Endothelial cell of umbilical vein (primary cell): ENCODE results near the gene PKHD1. TPM values are rescaled to one million over a fixed set of nuclear protein-coding genes. Genes with fewer than 3 reads are reported as not detected.

Source experiments
- BruUV-seq: library from RNA; stranded (reverse); fragments of 400-500 nt; replicated peaks from 2 replicates; lab custom pipeline; 2021; lab: Mats Ljungman, UMichigan
- CTCF ChIA-PET: fragments of 300-600, 350-600 bp; sonication (Branson Sonifier 250); formaldehyde crosslinking; loops from one replicate; lab custom pipeline; 2021; ENCODE audit warnings: antibody characterized with exemption, inconsistent platforms; lab: Charles Lee
- POLR2A ChIA-PET: fragments of 300-600, 350-600 bp; sonication (Branson Sonifier 250); formaldehyde crosslinking; loops from one replicate; lab custom pipeline; 2021; ENCODE audit warnings: antibody characterized with exemption, inconsistent platforms; lab: Charles Lee
- DNase-seq: peaks from one replicate; pipeline ENCODE4 v3.0.0-alpha.2; 2011; ENCODE audit warnings: low read depth, low spot score
- FAIRE-seq: peaks from 2 replicates; lab custom pipeline; 2011; peaks lifted over from hg19 to GRCh38; lab: Jason Lieb, UNC
- H2AFZ ChIP-seq: 2 replicates; pipeline ENCODE4 v1.6.0; 2012; ENCODE audit warnings: low read depth, low read length, control low read depth, inconsistent platforms
- H3K27ac ChIP-seq: 2 replicates; pipeline ENCODE4 v1.5.1; 2011; ENCODE audit warnings: low read depth, mild to moderate bottlenecking, control low read depth, low read length, moderate library complexity; ENCODE audit not compliant: insufficient read depth
- H3K27me3 ChIP-seq, 2 experiments: 2 replicates each; pipeline versions ENCODE4 v1.6.0 to v1.6.1; 2011; ENCODE audit warnings: low read length in 2 of 2, mixed read lengths in 1 of 2; ENCODE audit not compliant: control insufficient read depth in 2 of 2, insufficient read depth in 2 of 2
- H3K36me3 ChIP-seq, 2 experiments: 2 replicates in 1 of 2; 3 replicates in 1 of 2; pipeline ENCODE4 v1.5.1; 2011; ENCODE audit warnings: low read length in 2 of 2, mild to moderate bottlenecking in 1 of 2, moderate library complexity in 1 of 2; ENCODE audit not compliant: control insufficient read depth in 2 of 2, insufficient read depth in 2 of 2; ENCODE audit errors: extremely low read depth in 1 of 2
- H3K4me1 ChIP-seq: 3 replicates; pipeline ENCODE4 v1.5.1; 2011; ENCODE audit warnings: mild to moderate bottlenecking, low read length; ENCODE audit not compliant: control insufficient read depth, insufficient read depth; ENCODE audit errors: extremely low read depth
- H3K4me2 ChIP-seq: 2 replicates; pipeline ENCODE4 v1.6.1; 2011; ENCODE audit warnings: low read length, control low read depth, mixed read lengths; ENCODE audit not compliant: insufficient read depth
- H3K4me3 ChIP-seq, 3 experiments: fragments of 200-600 bp in 1 of 3; sonication (generic), shearing (Covaris generic) in 1 of 3; replicated peaks in 1 of 3; 2 replicates each; pipeline ENCODE4 v1.5.1; 2011 to 2016; ENCODE audit warnings: control low read depth in 3 of 3, low read length in 3 of 3, mild to moderate bottlenecking in 2 of 3, inconsistent platforms in 1 of 3, low read depth in 1 of 3, moderate library complexity in 1 of 3; ENCODE audit not compliant: insufficient read depth in 1 of 3
- H3K79me2 ChIP-seq: 2 replicates; pipeline ENCODE4 v1.6.0; 2012; ENCODE audit warnings: low read length, inconsistent platforms; ENCODE audit not compliant: control insufficient read depth, insufficient read depth
- H3K9ac ChIP-seq: replicated peaks from 2 replicates; pipeline ENCODE3; 2011; ENCODE audit warnings: low read length, control low read depth; ENCODE audit not compliant: insufficient read depth; ENCODE audit errors: extremely low read depth
- H3K9me1 ChIP-seq: replicated peaks from 3 replicates; pipeline ENCODE4 v1.6.0; 2011; ENCODE audit warnings: mild to moderate bottlenecking, low read length; ENCODE audit not compliant: control insufficient read depth, insufficient read depth; ENCODE audit errors: extremely low read depth
- H3K9me3 ChIP-seq: replicated peaks from 2 replicates; pipeline ENCODE4 v1.5.1; 2012; ENCODE audit warnings: low read length, inconsistent platforms; ENCODE audit not compliant: control insufficient read depth, insufficient read depth
- H4K20me1 ChIP-seq: replicated peaks from 2 replicates; pipeline ENCODE3; 2011; ENCODE audit warnings: mild to moderate bottlenecking, low read length; ENCODE audit not compliant: control insufficient read depth, insufficient read depth; ENCODE audit errors: extremely low read depth
- CTCF ChIP-seq, 2 donors: IDR thresholded peaks; 1 replicate in 1 of 2; 2 replicates in 1 of 2; pipeline ENCODE4 v1.5.1; 2011; ENCODE audit warnings: low read length in 2 of 2, mild to moderate bottlenecking in 2 of 2, moderate library complexity in 2 of 2, control low read depth in 1 of 2, inconsistent platforms in 1 of 2, low read depth in 1 of 2; ENCODE audit not compliant: insufficient read depth in 1 of 2; ENCODE audit errors: extremely low read depth in 1 of 2
- EZH2 ChIP-seq: IDR thresholded peaks from 2 replicates; pipeline ENCODE4 v1.6.1; 2012; ENCODE audit warnings: borderline replicate concordance, low read depth, mild to moderate bottlenecking, moderate library complexity, low read length, inconsistent platforms; ENCODE audit not compliant: severe bottlenecking
- FOS ChIP-seq: IDR thresholded peaks from 2 replicates; pipeline ENCODE4 v1.6.1; 2011; ENCODE audit warnings: mild to moderate bottlenecking, low read length, moderate library complexity, borderline replicate concordance; ENCODE audit not compliant: insufficient read depth
- GATA2 ChIP-seq: IDR thresholded peaks from 2 replicates; pipeline ENCODE4 v1.7.0; 2011; ENCODE audit warnings: low read depth, mild to moderate bottlenecking, moderate library complexity, mixed read lengths, low read length; ENCODE audit not compliant: insufficient read length, insufficient read depth
- JUN ChIP-seq: IDR thresholded peaks from 2 replicates; pipeline ENCODE4 v1.6.1; 2011; ENCODE audit warnings: borderline replicate concordance, low read depth; ENCODE audit not compliant: insufficient read length, insufficient read depth
- MAX ChIP-seq: IDR thresholded peaks from 2 replicates; pipeline ENCODE4 v1.6.1; 2011; ENCODE audit not compliant: insufficient read depth, insufficient read length
- MYC ChIP-seq: IDR thresholded peaks from one replicate; pipeline ENCODE4 v1.6.1; 2011; ENCODE audit warnings: mild to moderate bottlenecking, low read depth, low read length
- POLR2A ChIP-seq: IDR thresholded peaks from 2 replicates; pipeline ENCODE4 v1.6.1; 2012; ENCODE audit warnings: low read depth, mild to moderate bottlenecking, control low read depth, low read length
- POLR2AphosphoS5 ChIP-seq: IDR thresholded peaks from 2 replicates; pipeline ENCODE4 v1.6.1; 2012; ENCODE audit warnings: low read depth, mild to moderate bottlenecking, control low read depth, low read length, moderate library complexity; ENCODE audit not compliant: insufficient read depth
- dilution Hi-C: fragments of 300-500 bp; cut with MboI; formaldehyde crosslinking; loops from one replicate; pipeline ENCODE4 v1.15.0; 2019; ENCODE audit warnings: low sequenced_read_pairs; ENCODE audit not compliant: extremely low pct_ligation_motif_present
- intact Hi-C: fragments of 100-400 bp; cut with micrococcal nuclease; formaldehyde crosslinking; loops from one replicate; pipeline ENCODE4 v1.10.0; 2022
- polyA plus RNA-seq, 4 experiments: library from polyadenylated mRNA; depleted of rRNA in 3 of 4; stranded (reverse) in 3 of 4; unstranded in 1 of 4; fragments of >200 nt; gene quantifications; 2 replicates each; pipeline versions ENCODE4 v1.2.1 to v1.2.3, GENCODE V29; 2011 to 2012; ENCODE audit warnings: missing spikeins in 1 of 4
- total RNA-seq: library from RNA; stranded (reverse); gene quantifications from 2 replicates; pipeline ENCODE4 v1.2.3, GENCODE V29; 2021

The PKHD1 gene
- total and polyA plus RNA-seq, 2 donors (not counting 3 experiments of a cell fraction or from before 2014, with no cell fraction given): not detected

GRCh38 chr6:51608383-51608782 is 479.0 kb downstream of the PKHD1 start:
- no TSS peak for BruUV-seq
- dilution Hi-C loops (no loop called here), intact Hi-C loops (no loop called here)
- Histone ChIP-seq H3K79me2 (no peaks in the 10 kb centered on the region), H3K27ac (no peak overlapping the region), H3K9me1 (no peaks in the 10 kb centered on the region), H3K4me1 (no peaks in the 10 kb centered on the region), H4K20me1 (no peaks in the 10 kb centered on the region), H3K9me3 (peaks cover 11% of the 10 kb centered on the region), H3K36me3 (no peaks in the 10 kb centered on the region), H3K4me3 (no peak overlapping the region), H3K27me3 (no peaks in the 10 kb centered on the region), H2AFZ (no peak overlapping the region), H3K4me2 (no peak overlapping the region), H3K9ac (no peak overlapping the region)
- FAIRE-seq: no peak
- TF ChIP-seq EZH2: no peak
- TF ChIP-seq GATA2: no peak
- TF ChIP-seq POLR2A: no peak
- TF ChIP-seq CTCF (IDR thresholded peaks at IDR 0.05; ENCODE audit: extremely low read depth in 1 of 2, insufficient read depth in 1 of 2, low read depth in 1 of 2, low read length in 2 of 2): no peak
- no peak for TF ChIP-seq FOS
- TF ChIP-seq POLR2AphosphoS5: no peak
- no peak for TF ChIP-seq MAX
- TF ChIP-seq MYC: no peak
- TF ChIP-seq JUN: no peak
- no peak for DNase-seq
- ChIA-PET POLR2A (no interaction called here), CTCF (no interaction called here)
